Raji (cell line): ENCODE measurements around the gene TRPV6.

ENCODE experiments used
- POLR2A ChIP-seq: IDR thresholded peaks from 2 replicates; pipeline ENCODE4 v1.6.1; 2011; ENCODE audit warnings: low read depth, low read length, control low read depth; ENCODE audit not compliant: insufficient read depth

The TRPV6 gene

DNA sequence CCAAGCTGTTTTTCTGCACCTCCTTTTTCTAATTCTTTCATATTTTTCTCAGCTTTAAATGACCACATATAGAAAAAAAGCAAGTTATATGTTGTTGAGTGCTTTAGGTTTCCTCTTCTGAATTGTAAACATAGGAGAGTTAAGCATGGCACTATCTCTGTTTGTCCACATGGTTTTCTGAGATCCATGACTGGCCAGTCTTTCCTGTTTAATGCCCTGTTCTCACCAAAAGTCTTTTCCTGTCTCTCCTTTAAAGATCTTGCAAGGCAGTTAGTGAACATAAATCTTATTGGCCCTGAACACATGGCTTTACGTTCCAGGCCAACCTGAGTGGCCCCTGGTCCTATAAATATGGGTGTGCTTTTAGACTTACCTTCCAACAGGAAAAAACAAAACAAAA lies 28.6 kb upstream of the TRPV6 start:
- no peak for TF ChIP-seq POLR2A

DNA sequence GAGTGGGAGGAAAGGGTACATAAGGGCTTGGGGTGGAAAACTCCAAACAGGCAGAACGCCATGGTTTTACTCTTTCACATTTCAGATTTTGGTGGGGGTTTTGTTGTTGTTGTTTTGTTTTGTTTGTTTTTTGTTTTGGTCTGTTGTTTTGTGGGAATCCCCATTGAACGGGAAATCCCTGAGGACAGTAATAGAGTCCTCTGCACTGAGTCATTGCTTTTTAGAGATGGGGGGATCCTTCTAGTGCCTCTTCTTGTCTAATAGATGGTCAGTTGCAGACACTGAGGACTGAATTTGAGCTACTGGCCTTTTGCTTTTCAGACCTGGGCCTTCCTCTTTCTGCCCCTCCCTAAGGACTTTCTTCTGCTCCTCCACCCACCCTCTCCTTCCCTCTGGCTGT lies 28.0 kb upstream of the TRPV6 start:
- TF ChIP-seq POLR2A, result no peak

DNA sequence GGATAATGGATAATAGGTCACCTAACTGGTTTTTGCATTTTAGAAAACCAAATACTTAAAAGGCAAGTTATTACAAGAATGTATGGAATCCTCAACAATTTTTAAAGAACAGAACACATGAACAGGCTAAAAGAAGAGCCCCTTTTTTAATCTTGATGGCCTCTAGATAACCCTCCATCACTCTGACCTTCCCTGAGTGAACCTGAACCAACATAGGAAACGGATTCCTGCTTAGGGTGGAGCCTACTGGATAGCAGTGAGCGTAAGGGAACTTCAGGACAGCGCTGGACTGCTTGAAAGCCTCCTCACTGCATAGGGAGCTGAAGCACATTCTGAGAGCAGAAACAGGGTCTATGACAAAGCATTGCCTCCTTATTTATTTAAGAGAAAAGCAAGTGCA lies 27.5 kb upstream of the TRPV6 start:
- no peak for TF ChIP-seq POLR2A

DNA sequence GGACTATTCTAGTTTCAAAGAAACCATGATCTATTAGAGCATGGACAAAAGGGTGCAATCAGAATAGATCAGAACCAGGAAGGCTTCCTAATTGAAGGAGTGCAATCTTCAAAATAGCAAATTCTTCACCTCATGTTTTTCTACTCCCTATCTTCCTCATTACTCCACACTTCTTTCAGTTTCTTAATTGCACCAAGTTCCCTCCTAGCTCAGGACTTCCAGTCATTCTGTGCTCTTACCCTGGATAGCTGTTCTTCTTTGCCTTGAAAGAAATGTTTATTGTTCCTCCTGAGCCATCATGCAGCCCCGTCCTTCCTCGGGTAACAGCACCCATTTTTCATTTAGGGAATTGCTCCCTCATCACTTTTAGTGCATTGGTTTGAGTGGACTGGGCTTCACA lies 24.9 kb upstream of the TRPV6 start:
- no peak for TF ChIP-seq POLR2A

DNA sequence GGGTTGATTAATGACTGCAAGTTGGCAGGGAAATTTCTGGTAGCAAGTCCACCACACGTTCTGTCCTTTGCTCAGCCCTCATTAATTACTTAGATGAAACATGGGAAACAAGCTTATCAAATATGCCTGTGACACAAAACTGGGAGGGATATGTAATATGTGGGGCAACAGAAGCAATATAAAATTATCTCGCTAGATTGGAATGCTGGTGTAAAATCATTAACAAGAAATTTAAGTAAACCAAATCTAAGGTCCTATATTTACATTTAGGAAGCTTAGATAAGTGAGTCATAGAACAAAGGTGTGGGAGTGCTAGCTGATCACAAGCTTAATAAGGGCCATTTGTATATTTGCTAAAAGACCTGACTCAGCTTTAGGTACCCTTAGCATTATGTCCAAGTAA lies 24.5 kb upstream of the TRPV6 start:
- no peak for TF ChIP-seq POLR2A

DNA sequence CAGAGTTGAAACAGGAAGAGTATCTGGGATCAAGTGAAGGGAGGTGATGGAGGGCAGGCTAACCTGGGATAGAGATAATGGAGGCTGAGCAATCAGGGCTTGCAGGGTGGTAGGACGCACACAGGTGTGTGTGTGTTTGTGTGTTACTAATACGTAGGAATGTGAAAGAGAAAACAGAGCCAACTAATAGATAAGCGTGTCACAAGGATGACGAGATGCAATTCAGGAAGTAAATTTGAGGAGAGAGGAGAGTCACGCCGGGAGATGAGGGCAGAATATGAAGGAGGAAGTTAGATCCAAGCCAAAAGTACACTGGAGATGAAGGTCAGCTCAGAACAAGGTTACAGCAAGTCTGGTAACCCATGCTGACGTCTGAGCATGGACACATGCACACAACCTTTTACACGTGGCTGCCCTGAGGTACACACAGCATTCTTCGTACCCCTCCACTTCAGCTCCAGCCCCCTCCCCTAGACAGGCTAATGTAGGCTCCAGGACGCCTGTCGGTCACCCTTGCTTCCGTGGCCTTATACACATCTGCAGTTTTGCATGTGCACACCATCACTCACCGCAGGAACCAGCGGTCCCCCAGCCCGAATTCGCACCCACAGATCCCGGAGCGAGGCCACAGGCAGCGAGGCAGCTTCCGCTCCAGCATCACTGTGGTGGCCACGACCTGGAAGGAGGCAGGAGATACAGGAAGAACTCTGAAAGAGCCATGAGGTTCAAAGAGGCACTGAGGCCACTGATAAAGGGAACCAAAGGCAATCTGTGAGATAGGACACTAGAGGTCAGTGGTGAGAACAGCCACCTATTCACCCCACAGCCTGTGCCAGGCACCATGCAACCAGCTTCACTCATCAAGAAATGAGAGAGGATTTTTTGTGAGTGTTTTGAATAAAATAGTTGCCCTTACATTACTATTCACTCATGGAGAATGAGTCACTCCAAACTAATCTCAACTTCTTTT lies 23.7 kb upstream of the TRPV6 start:
- no peak for TF ChIP-seq POLR2A

DNA sequence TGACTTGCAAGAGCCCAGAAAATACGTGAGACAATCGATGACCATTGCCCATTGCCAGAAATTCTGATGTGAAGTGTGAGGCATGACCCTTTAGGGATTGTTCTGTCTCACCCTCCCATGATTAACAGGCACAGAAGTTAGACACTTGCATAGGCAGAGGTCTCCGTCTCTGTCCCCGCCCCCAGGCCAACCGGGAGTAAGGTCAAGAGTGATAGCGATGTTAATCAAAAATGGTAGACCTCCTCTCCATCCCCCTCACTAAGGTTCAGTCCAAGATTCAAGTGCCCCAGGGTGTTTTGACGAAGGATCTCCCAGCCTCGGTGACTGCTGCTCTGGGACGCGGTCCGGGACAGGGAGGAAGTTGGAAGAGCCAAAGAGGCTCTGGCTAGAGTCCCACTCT lies 22.7 kb upstream of the TRPV6 start:
- no peak for TF ChIP-seq POLR2A

DNA sequence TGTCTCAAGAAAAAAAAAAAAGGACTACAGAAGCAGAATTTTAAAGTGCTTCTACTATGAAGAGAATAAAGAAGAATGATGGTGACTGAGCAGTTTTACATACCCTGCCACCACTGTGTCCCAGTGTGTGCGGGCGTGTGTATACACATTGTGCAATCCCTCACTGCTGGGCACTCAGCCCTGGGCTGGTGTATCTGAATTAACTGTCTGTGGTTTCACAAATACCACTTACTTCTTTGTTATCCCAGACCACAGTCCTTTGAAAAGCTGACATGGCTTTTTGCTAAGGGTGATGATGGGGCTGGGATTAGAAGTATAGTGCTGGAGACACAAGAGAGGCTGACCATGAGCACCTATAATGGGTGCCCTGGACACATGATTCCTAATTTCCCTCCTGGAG lies 21.1 kb upstream of the TRPV6 start:
- no peak for TF ChIP-seq POLR2A

DNA sequence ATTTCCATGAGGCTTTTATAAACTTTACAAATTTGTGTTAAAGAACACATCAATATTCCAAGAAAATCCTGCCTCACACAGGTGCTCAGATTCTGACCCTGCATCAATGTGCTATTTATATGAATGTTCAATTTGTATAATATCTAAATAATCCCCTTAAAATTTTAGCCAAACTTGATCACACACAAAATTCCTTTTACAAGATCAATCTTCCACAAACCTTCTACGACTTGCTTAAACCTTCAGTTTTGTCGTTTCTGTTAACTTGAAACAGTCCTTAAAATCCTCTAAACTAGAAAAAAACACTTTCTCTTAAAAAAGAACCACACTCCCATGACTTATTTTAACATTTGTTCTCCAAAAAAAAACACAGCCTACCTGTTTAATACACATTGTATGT lies 20.2 kb upstream of the TRPV6 start:
- no peak for TF ChIP-seq POLR2A

DNA sequence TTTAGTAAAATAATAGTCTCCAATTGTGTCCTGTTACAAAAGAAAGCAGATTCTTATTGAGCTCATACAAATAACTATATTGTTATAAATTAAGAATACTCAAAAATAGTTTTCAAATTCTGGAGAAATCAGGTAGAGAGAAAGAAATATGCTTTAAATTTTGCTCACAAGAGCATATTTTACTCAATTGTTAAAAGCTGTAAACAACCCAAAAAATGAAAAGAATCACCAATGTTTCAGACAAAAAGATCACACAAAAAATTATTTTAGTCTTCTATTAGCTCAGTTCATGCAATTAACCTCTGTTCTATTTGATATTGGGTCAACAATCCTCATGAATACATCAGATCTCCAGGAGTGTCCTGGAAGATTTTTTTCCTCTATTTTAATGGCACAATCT lies 18.6 kb upstream of the TRPV6 start:
- TF ChIP-seq POLR2A, result no peak

DNA sequence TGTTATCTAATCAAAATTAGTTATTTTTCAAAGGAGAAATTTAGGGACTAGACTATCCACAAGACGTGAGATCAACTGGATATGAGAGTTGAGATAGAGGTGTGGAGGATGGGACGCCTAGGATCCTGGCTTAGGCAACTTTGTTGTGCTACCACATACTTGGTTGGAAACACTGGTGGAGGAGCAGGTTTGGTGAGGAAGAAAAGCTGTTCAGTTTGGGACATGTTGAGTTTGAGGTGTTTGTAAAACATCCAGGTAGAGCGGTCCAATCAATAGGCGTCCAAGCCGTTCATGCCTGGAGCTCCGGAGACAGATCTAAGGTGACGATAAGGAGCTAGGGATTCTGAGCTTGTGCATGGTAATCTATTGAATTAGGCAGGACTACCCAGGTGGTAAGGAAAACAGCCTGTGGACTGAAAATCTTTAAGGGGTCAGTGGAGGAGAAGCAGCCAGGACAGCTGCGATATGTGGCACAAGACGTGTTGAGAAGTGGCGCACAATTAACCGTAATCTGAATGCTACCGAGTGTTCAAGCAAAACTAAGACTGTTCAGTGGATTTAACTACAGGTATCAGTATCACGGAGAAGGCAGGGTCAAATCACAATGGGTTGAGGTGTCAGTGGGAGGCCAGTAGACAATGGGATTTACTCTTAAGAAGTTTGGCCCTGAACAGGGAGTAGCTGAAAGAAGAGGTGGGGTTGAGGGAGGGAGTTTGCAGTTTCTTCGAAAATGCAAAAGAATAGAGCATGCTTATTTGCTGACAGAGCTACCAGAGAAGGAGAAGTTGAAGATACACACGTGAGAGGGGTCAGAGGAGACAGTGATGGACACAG lies 16.1 kb upstream of the TRPV6 start:
- TF ChIP-seq POLR2A, result no peak

DNA sequence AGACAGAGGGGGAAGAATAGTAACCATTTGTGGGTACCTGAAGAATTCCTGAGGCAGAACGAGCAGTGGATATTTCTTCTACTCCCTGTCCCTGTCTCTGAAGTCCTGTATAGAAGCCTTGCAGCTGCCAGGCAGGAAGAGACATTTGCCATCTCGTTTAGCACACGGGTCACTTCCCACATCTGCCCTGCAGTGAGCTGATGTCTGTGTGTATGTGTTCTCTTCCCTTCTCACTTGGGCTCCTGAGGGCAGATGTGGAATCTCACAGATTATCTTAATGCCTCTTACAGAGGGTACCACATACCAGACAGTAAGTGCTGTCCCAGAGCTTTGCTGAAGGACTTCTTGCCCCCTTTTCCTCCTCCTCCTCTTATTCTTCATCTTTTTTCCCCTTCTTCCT lies 14.1 kb upstream of the TRPV6 start:
- no peak for TF ChIP-seq POLR2A

DNA sequence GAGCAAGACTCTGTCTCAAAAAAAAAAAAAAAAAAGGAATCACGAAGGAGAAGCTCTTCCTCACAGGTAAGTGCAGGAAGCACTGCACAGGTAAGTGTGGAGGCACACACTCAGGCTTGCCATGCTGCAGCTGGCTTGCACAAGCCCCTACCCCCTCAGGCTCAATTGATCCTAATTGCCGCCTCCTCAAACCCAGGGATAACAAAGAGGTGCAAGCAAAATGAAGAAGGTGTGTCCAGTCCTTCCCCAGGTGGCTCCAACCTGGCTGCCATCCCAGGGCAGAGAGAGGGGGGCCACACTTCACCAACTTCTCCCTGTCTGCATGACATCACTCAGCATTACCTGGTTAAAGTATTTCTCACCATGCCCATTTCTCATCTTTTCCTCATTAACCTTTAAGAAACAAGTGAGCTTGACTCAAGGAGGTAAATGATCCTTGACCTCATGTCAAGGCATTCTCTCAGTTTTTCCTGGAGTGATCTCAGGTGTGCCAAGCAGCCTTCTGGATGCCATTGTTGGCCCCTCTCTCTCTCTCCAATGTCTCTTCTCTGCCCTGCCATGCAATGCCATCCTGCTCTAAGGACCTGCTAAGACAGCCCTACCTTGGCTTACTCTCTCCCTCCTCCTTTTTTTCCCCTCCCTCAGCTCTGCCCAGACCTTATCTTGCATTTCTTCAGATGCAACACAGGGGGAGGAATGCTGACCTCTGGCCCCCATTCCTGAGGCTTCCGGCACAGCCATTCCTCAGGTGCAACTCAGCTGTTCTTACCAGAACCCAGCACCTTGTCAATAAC lies 13.0 kb upstream of the TRPV6 start:
- TF ChIP-seq POLR2A, result no peak

DNA sequence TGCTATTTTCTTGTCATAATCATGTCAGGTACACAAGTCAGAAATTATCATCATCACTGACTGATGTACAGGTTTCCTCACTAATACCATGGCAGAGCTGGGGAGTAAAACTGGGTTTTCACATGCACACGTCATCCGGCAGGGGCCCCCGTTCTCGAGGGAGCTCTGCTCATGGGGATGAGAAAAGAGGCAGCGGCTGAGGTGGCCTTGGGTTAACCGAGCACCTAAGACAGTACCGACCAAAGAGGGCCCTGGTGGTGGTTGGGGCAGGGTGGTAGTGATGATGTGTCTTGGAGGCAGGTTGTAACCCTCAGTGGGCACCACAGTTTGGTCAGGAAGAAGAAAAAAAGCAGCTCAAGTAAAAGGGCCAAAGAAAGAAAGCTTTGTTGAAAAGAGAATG lies 12.1 kb upstream of the TRPV6 start:
- no peak for TF ChIP-seq POLR2A

DNA sequence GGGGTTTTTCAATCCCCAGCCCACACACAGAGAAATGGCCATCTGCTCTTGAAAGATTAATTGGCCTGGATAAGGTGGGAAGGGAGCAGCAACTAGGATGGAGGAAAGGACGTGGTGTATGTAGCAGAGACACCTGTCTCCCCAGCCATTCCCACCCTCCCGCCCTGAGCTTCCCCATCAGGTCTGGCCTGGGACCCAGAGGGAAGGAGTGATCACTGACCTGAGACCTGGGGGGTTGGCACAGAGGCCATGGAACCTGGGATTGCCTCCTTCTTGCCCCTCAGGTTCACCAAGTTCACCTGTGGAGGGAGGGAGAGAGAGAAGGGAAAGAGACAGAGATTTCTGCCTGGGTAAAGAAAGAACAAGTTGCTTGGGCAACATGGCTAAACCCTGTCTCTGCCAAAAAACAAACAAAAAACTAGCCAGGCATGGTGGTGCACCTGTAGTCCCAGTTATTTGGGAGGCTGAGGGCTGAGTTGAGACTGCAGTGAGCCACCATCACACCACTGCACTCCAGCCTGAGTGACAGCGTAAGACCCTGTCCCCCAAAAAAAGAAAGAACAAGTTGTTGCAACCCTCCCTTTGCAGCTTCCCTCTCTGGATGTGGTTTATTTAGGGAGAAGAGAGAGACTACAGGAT lies 11.3 kb upstream of the TRPV6 start:
- TF ChIP-seq POLR2A, result no peak
